Glutamatergic neuron (in vitro differentiated cells): ENCODE data around the gene CAMK1D. TPM values are rescaled to one million over a fixed set of nuclear protein-coding genes. Genes with fewer than 3 reads are reported as not detected.

ENCODE experiments used
- DNase-seq: peaks from one replicate; pipeline ENCODE4 v3.0.0; 2022
- H3K27ac Mint-ChIP-seq: one replicate; pipeline ENCODE4 v1.8.0; 2020; ENCODE audit warnings: mild to moderate bottlenecking, mixed read lengths, inconsistent platforms; ENCODE audit not compliant: unreplicated experiment
- H3K27me3 Mint-ChIP-seq: one replicate; pipeline ENCODE4 v1.8.0; 2020; ENCODE audit warnings: mild to moderate bottlenecking, moderate library complexity, mixed read lengths, inconsistent platforms; ENCODE audit not compliant: unreplicated experiment
- H3K36me3 Mint-ChIP-seq: one replicate; pipeline ENCODE4 v1.8.0; 2020; ENCODE audit warnings: mild to moderate bottlenecking, mixed read lengths, inconsistent platforms; ENCODE audit not compliant: unreplicated experiment
- H3K4me1 Mint-ChIP-seq: one replicate; pipeline ENCODE4 v1.8.0; 2020; ENCODE audit warnings: mild to moderate bottlenecking, low read depth, mixed read lengths, inconsistent platforms; ENCODE audit not compliant: unreplicated experiment
- H3K4me3 Mint-ChIP-seq: one replicate; pipeline ENCODE4 v1.8.0; 2020; ENCODE audit warnings: mild to moderate bottlenecking, mixed read lengths, inconsistent platforms; ENCODE audit not compliant: unreplicated experiment
- H3K9me3 Mint-ChIP-seq: one replicate; pipeline ENCODE4 v1.8.0; 2020; ENCODE audit warnings: mild to moderate bottlenecking, moderate library complexity, mixed read lengths, inconsistent platforms; ENCODE audit not compliant: unreplicated experiment
- CTCF ChIP-seq: fragments of 200-600 bp; sonication (generic); IDR thresholded peaks from one replicate; pipeline ENCODE4 v1.5.0; 2021; ENCODE audit not compliant: partially characterized antibody, unreplicated experiment
- total RNA-seq: library from RNA; stranded (reverse); fragmentation: NEBNext Ultra II Directional; extraction: Animal tissue kit (Norgen Biotek cat#: 25700); gene quantifications from one replicate; pipeline ENCODE4 v1.2.1, GENCODE V29; 2021; ENCODE audit not compliant: unreplicated experiment

CAMK1D gene
- total RNA-seq, 1 donor from 2014 or later, result 29.8 TPM

- Mint-ChIP-seq H3K4me3 (peak overlapping the region; percentile 26), H3K27me3 (peaks cover 3% of the 10 kb centered on the region), H3K9me3 (peaks cover 5% of the 10 kb centered on the region), H3K4me1 (peaks cover 52% of the 10 kb centered on the region), H3K27ac (peak overlapping the region; percentile 80), H3K36me3 (no peaks in the 10 kb centered on the region)
- TF ChIP-seq CTCF, result no peak
- no peak for DNase-seq
Measured at GRCh38 chr10:12638103-12638502, 288.8 kb downstream of the CAMK1D start.

GRCh38 chr10:12638781-12639180, 289.4 kb downstream of the CAMK1D start:
- Mint-ChIP-seq H3K9me3 (peaks cover 5% of the 10 kb centered on the region), H3K27ac (peak overlapping the region; percentile 80), H3K4me1 (peaks cover 45% of the 10 kb centered on the region), H3K4me3 (peak overlapping the region; percentile 28), H3K36me3 (no peaks in the 10 kb centered on the region), H3K27me3 (peaks cover 3% of the 10 kb centered on the region)
- no peak for TF ChIP-seq CTCF
- DNase-seq, result no peak

- no peak overlapping the region for H3K4me3 Mint-ChIP-seq
- DNase-seq, result no peak
- H3K27ac Mint-ChIP-seq, result peak overlapping the region; percentile 59
- peaks cover 2% of the 10 kb centered on the region for H3K27me3 Mint-ChIP-seq
- no peak for TF ChIP-seq CTCF
- no peaks in the 10 kb centered on the region for H3K36me3 Mint-ChIP-seq
- peaks cover 32% of the 10 kb centered on the region for H3K4me1 Mint-ChIP-seq
- H3K9me3 Mint-ChIP-seq, result no peaks in the 10 kb centered on the region
Measured at GRCh38 chr10:12639996-12640944, 290.9 kb downstream of the CAMK1D start.

GRCh38 chr10:12642036-12642435, 292.7 kb downstream of the CAMK1D start:
- peaks cover 27% of the 10 kb centered on the region for H3K4me1 Mint-ChIP-seq
- TF ChIP-seq CTCF, result no peak
- no peak overlapping the region for H3K27ac Mint-ChIP-seq
- DNase-seq, result no peak
- H3K27me3 Mint-ChIP-seq, result peaks cover 2% of the 10 kb centered on the region
- no peak overlapping the region for H3K4me3 Mint-ChIP-seq
- H3K9me3 Mint-ChIP-seq, result no peaks in the 10 kb centered on the region
- no peaks in the 10 kb centered on the region for H3K36me3 Mint-ChIP-seq

- H3K9me3 Mint-ChIP-seq, result peaks cover 2% of the 10 kb centered on the region
- no peak for DNase-seq
- H3K36me3 Mint-ChIP-seq, result no peaks in the 10 kb centered on the region
Measured at GRCh38 chr10:12643279-12643678, 293.9 kb downstream of the CAMK1D start.

More at GRCh38 chr10:12643279-12643678, 293.9 kb downstream of the CAMK1D start:
- H3K27me3 Mint-ChIP-seq, result peaks cover 2% of the 10 kb centered on the region
- no peak for TF ChIP-seq CTCF
- no peak overlapping the region for H3K4me3 Mint-ChIP-seq
- H3K4me1 Mint-ChIP-seq, result peaks cover 16% of the 10 kb centered on the region
- no peak overlapping the region for H3K27ac Mint-ChIP-seq
